Hepatocyte (in vitro differentiated cells): ENCODE measurements around the gene PRPSAP2. TPM values are rescaled to one million over a fixed set of nuclear protein-coding genes. Genes with fewer than 3 reads are reported as not detected.
A peak's percentile ranks its signal among the peaks of the same experiment; 100 is the strongest.

ENCODE experiments used
- DNase-seq: peaks from one replicate; pipeline ENCODE4 v3.0.0-alpha.2; 2016; ENCODE audit warnings: low spot score
- H2AFZ ChIP-seq: fragments of 200-600 bp; sonication (generic); 2 replicates; pipeline ENCODE4 v1.6.0; 2016; ENCODE audit warnings: antibody characterized with exemption, mild to moderate bottlenecking
- H3K27ac ChIP-seq: fragments of 200-600 bp; sonication (generic); 2 replicates; pipeline ENCODE4 v1.5.1; 2016; ENCODE audit warnings: mild to moderate bottlenecking
- H3K27me3 ChIP-seq: fragments of 200-600 bp; sonication (generic); 2 replicates; pipeline ENCODE4 v1.6.1; 2016
- H3K36me3 ChIP-seq: fragments of 200-600 bp; sonication (generic); replicated peaks from 2 replicates; pipeline ENCODE4 v1.5.1; 2016; ENCODE audit warnings: low read depth; ENCODE audit not compliant: insufficient read depth
- H3K4me1 ChIP-seq: fragments of 200-600 bp; sonication (generic); 2 replicates; pipeline ENCODE4 v1.5.1; 2016; ENCODE audit warnings: mild to moderate bottlenecking, moderate library complexity; ENCODE audit not compliant: insufficient read depth
- H3K4me2 ChIP-seq: fragments of 200-600 bp; sonication (generic); 2 replicates; pipeline ENCODE4 v1.6.0; 2016
- H3K4me3 ChIP-seq: fragments of 200-600 bp; sonication (generic); 2 replicates; pipeline ENCODE4 v1.5.1; 2016; ENCODE audit warnings: mild to moderate bottlenecking
- H3K79me2 ChIP-seq: fragments of 200-600 bp; sonication (generic); 2 replicates; pipeline ENCODE4 v1.6.0; 2017; ENCODE audit warnings: mild to moderate bottlenecking
- H3K9me2 ChIP-seq: fragments of 200-600 bp; sonication (generic); replicated peaks from 2 replicates; pipeline ENCODE4 v1.6.0; 2017; ENCODE audit warnings: mild to moderate bottlenecking; ENCODE audit not compliant: insufficient read depth
- H3K9me3 ChIP-seq: fragments of 200-600 bp; sonication (generic); 2 replicates; pipeline ENCODE4 v1.5.1; 2016; ENCODE audit warnings: low read depth, mild to moderate bottlenecking
- H4K20me1 ChIP-seq: fragments of 200-600 bp; sonication (generic); 2 replicates; pipeline ENCODE4 v1.6.0; 2016; ENCODE audit warnings: mild to moderate bottlenecking; ENCODE audit not compliant: insufficient read depth, poor library complexity, severe bottlenecking
- EZH2 ChIP-seq: fragments of 200-600 bp; sonication (generic); IDR thresholded peaks from 2 replicates; pipeline ENCODE4 v1.6.1; 2016; ENCODE audit warnings: antibody characterized with exemption, mild to moderate bottlenecking, borderline replicate concordance
- EZH2phosphoT487 ChIP-seq: fragments of 200-600 bp; sonication (generic); IDR thresholded peaks from one replicate; pipeline ENCODE4 v1.6.1; 2018; ENCODE audit warnings: antibody characterized with exemption, mild to moderate bottlenecking, low read depth, moderate library complexity; ENCODE audit not compliant: unreplicated experiment, severe bottlenecking
- WGBS: methylation state at CpG from one replicate; pipeline ENCODE4 v1.1.6; 2016; ENCODE audit warnings: low lambda C conversion rate; ENCODE audit errors: missing lambda C conversion rate; 5-methylcytosine and 5-hydroxymethylcytosine counted together
- polyA plus RNA-seq: library from polyadenylated mRNA; unstranded; fragments of >200 nt; fragmentation: Nextera tagmentation; extraction: Ambion mirVana; gene quantifications from 2 replicates; pipeline ENCODE4 v1.2.1, GENCODE V29; 2016
- total RNA-seq: library from RNA; depleted of rRNA; stranded (reverse); fragments of >200 nt; gene quantifications from 2 replicates; pipeline ENCODE4 v1.2.3, GENCODE V29; 2014
- TF ChIP-seq, protein P1 (sequence below): fragments of 200-600 bp; sonication (generic); IDR thresholded peaks from 2 replicates; pipeline ENCODE4 v1.5.1; 2016; ENCODE audit warnings: antibody characterized with exemption, mild to moderate bottlenecking; ENCODE audit not compliant: poor library complexity

The PRPSAP2 gene
- total and polyA plus RNA-seq, 2 experiments from 2014 or later: 25.0 to 55.7 TPM

DNA sequence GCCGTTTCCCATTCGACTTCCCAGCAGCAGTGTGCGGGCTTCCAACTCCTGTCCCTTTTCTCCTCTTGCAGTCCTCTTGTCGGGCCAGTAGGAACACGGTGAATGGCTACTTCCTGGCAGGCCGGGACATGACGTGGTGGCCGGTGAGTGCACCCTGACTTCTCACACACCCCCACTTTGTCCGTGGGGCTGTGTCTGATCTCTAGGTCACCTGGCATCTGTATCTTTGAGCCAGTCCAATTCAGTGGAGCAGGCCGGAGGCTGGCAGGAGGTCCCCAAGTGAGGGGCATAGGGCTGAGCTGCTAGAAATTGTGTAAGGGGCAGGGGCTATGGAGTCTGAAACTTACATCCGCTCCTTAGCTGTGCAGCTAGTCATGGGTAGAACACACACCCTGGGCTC lies 100.7 kb downstream of the PRPSAP2 start:
- Histone ChIP-seq H3K79me2 (no peaks in the 10 kb centered on the region), H3K4me3 (no peak overlapping the region), H3K9me2 (no peaks in the 10 kb centered on the region), H3K27me3 (no peaks in the 10 kb centered on the region), H3K9me3 (no peaks in the 10 kb centered on the region), H3K27ac (no peak overlapping the region), H3K36me3 (no peaks in the 10 kb centered on the region), H4K20me1 (no peaks in the 10 kb centered on the region), H3K4me2 (no peak overlapping the region), H2AFZ (no peak overlapping the region), H3K4me1 (peaks cover 7% of the 10 kb centered on the region)
- WGBS: 92% methylated on average over 11 of the region's 11 CpGs
- TF ChIP-seq EZH2phosphoT487 (no peak), EZH2 (no peak)
- TF ChIP-seq, protein P1, sequence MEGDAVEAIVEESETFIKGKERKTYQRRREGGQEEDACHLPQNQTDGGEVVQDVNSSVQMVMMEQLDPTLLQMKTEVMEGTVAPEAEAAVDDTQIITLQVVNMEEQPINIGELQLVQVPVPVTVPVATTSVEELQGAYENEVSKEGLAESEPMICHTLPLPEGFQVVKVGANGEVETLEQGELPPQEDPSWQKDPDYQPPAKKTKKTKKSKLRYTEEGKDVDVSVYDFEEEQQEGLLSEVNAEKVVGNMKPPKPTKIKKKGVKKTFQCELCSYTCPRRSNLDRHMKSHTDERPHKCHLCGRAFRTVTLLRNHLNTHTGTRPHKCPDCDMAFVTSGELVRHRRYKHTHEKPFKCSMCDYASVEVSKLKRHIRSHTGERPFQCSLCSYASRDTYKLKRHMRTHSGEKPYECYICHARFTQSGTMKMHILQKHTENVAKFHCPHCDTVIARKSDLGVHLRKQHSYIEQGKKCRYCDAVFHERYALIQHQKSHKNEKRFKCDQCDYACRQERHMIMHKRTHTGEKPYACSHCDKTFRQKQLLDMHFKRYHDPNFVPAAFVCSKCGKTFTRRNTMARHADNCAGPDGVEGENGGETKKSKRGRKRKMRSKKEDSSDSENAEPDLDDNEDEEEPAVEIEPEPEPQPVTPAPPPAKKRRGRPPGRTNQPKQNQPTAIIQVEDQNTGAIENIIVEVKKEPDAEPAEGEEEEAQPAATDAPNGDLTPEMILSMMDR: no peak
- no peak for DNase-seq

DNA sequence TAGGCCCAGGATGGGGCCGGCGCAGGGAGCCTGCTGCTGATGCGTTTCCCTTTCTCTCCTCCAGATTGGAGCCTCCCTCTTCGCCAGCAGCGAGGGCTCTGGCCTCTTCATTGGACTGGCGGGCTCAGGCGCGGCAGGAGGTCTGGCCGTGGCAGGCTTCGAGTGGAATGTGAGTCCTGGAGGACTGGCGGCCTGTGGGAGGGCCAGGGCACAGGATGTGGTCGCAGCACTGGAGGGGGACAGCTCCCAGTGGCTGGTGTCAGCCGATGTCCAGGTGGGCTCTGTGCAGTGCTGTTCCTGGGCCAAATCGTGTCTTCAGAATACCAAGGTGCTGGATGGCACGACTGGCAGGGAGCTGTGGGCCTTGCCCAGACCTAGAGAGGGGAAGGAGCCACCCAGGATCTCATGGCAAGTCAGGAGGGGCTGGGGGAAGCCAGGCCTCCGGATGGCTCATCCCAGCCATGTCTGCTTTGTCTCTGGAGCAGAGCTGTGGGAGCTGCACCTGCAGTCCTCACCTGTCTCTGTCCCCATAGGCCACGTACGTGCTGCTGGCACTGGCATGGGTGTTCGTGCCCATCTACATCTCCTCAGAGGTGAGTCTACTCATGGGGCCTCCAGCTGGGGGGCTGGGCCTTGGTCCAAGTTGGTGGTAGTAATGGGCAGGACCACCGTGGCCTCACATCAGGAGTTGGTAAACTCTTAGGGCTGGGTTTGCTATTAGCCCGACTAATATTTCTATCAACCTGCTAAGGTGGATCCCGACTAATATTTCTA lies 101.3 kb downstream of the PRPSAP2 start:
- DNase-seq: peak; percentile 2
- H3K4me3 ChIP-seq: no peak overlapping the region
- no peaks in the 10 kb centered on the region for H4K20me1 ChIP-seq
- no peak overlapping the region for H3K4me2 ChIP-seq
- H3K4me1 ChIP-seq: peaks cover 7% of the 10 kb centered on the region
- H2AFZ ChIP-seq: no peak overlapping the region
- H3K27ac ChIP-seq: no peak overlapping the region
- no peaks in the 10 kb centered on the region for H3K9me3 ChIP-seq
- 84% methylated on average over 22 of the region's 22 CpGs for WGBS
- H3K36me3 ChIP-seq: no peaks in the 10 kb centered on the region
- H3K9me2 ChIP-seq: no peaks in the 10 kb centered on the region
- H3K27me3 ChIP-seq: no peaks in the 10 kb centered on the region
- TF ChIP-seq, protein P1: no peak
- TF ChIP-seq EZH2phosphoT487: no peak
- TF ChIP-seq EZH2: no peak
- no peaks in the 10 kb centered on the region for H3K79me2 ChIP-seq

DNA sequence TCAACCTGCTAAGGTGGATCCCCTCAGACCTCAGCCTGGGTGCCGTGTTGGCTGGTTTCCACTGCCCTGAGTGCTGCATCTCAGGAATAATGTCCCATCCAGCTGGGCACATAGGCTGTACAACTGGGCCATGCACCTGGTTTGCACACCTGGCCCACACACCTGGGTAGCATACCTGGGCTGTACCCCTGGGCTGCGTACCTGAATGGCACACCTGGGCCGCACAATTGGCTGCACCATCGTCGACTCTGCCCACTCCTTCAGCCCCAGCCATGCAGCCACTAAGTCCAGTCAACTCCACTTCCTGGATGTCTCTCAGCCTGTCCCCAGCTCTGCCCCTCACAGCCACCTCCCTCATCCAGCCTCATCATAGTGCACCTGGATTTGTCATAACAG lies 101.9 kb downstream of the PRPSAP2 start:
- H3K4me2 ChIP-seq: no peak overlapping the region
- no peaks in the 10 kb centered on the region for H3K9me2 ChIP-seq
- no peak overlapping the region for H3K27ac ChIP-seq
- no peak overlapping the region for H3K4me3 ChIP-seq
- 96% methylated on average over 5 of the region's 5 CpGs for WGBS
- peaks cover 7% of the 10 kb centered on the region for H3K4me1 ChIP-seq
- peak; percentile 3 for DNase-seq
- TF ChIP-seq EZH2 (no peak), EZH2phosphoT487 (no peak)
- TF ChIP-seq, protein P1: no peak
- H3K27me3 ChIP-seq: no peaks in the 10 kb centered on the region
- no peak overlapping the region for H2AFZ ChIP-seq
- H3K79me2 ChIP-seq: no peaks in the 10 kb centered on the region
- H3K36me3 ChIP-seq: no peaks in the 10 kb centered on the region
- H3K9me3 ChIP-seq: no peaks in the 10 kb centered on the region
- H4K20me1 ChIP-seq: no peaks in the 10 kb centered on the region
